ENCODE measurements around the gene CCN2. TPM values are rescaled to one million over a fixed set of nuclear protein-coding genes. Genes with fewer than 3 reads are reported as not detected.

The CCN2 gene
- total RNA-seq, 1 experiment from 2014 or later, result 44.1 TPM

- H3K27ac Mint-ChIP-seq, result no peak overlapping the region
- no peak overlapping the region for H4K91ac ChIP-seq (ENCODE audit: insufficient read length, low read depth, low read length)
- H3T11ph ChIP-seq (ENCODE audit: low read length), result no peak overlapping the region
- H3K14ac ChIP-seq (ENCODE audit: insufficient read depth, low read length), result no peak overlapping the region
- peaks cover 0 to 5% of the 10 kb centered on the region in 2 experiments; a peak in 1 of 4 replicates for H3K4me1 Mint-ChIP-seq
- H3K56ac ChIP-seq (ENCODE audit: insufficient read length, low read depth, low read length), result no peak overlapping the region
- H2AFZ ChIP-seq (ENCODE audit: low read length), result no peak overlapping the region
- H2BK20ac ChIP-seq (ENCODE audit: low read depth, low read length, poor library complexity, severe bottlenecking), result no peak overlapping the region
- no peak overlapping the region for H3K9ac ChIP-seq (ENCODE audit: extremely low read depth, insufficient read length, low read length)
- DNase-seq, result no peak
- no peak overlapping the region for H2BK120ac ChIP-seq (ENCODE audit: low read depth, low read length, poor library complexity, severe bottlenecking)
- H3K27ac ChIP-seq (ENCODE audit: insufficient read length, low read depth, low read length), result no peak overlapping the region
- no peak overlapping the region for H2AK5ac ChIP-seq (ENCODE audit: insufficient read length, low read length)
- H2BK5ac ChIP-seq (ENCODE audit: insufficient read length, low read length), result no peak overlapping the region
- no peak for TF ChIP-seq CTCF (conservative IDR thresholded peaks at IDR 0.05)
- H3K9me3 Mint-ChIP-seq, result no peaks in the 10 kb centered on the region
- H3K79me2 ChIP-seq (ENCODE audit: insufficient read depth, low read length), result no peaks in the 10 kb centered on the region
- no peaks in the 10 kb centered on the region; a peak in 2 of 7 replicates for H3K36me3 Mint-ChIP-seq (ENCODE audit: insufficient read depth in 1 of 3, low read depth in 3 of 3)
- H2BK15ac ChIP-seq (ENCODE audit: low read depth, low read length), result no peak overlapping the region
- H3K4me3 Mint-ChIP-seq, result no peak overlapping the region
- no peaks in the 10 kb centered on the region for H3K27me3 ChIP-seq (ENCODE audit: insufficient read depth, low read length)
- H4K5ac ChIP-seq (ENCODE audit: insufficient read length, low read depth, low read length), result no peak overlapping the region
- H2BK12ac ChIP-seq (ENCODE audit: insufficient read length, low read depth, low read length), result no peak overlapping the region
- no peaks in the 10 kb centered on the region for H3K27me3 Mint-ChIP-seq (ENCODE audit: low read depth)
- no peak overlapping the region for H4K8ac ChIP-seq (replicated peaks; ENCODE audit: insufficient read length, low read depth, low read length)
- no peaks in the 10 kb centered on the region for H3K79me1 ChIP-seq (ENCODE audit: insufficient read depth, low read depth, low read length, poor library complexity, severe bottlenecking)
- no peak overlapping the region for H3K23ac ChIP-seq (ENCODE audit: insufficient read length, low read depth, low read length)
- H3K9me3 ChIP-seq (ENCODE audit: control insufficient read depth, low read depth, low read length), result no peaks in the 10 kb centered on the region
- no CpG with 5 or more reads among the region's 5 CpGs for WGBS (ENCODE audit: extremely low coverage, insufficient read length, low lambda C conversion rate)
- no peaks in the 10 kb centered on the region for H3K4me1 ChIP-seq (ENCODE audit: insufficient read depth, low read length)
- H3K4ac ChIP-seq (ENCODE audit: low read depth, low read length), result no peak overlapping the region
- no peak overlapping the region for H3K4me2 ChIP-seq (ENCODE audit: insufficient read depth, insufficient read length, low read length)
- H3K23me2 ChIP-seq (ENCODE audit: insufficient read length, low read depth, low read length, poor library complexity, severe bottlenecking), result no peaks in the 10 kb centered on the region
- no peaks in the 10 kb centered on the region for H4K20me1 ChIP-seq (ENCODE audit: control insufficient read depth, insufficient read depth, insufficient read length)
- no peak overlapping the region for H3K18ac ChIP-seq (ENCODE audit: insufficient read length, low read depth, low read length)
Observed at GRCh38 chr6:131968656-131969055, 17.5 kb upstream of the CCN2 start.

Data from H9 (cell line).